Measurements from ENCODE around the gene CELA2A.
"Not testable (repeated sequence)": the region's sequence is repeated elsewhere in the genome, so short reads cannot be mapped to it uniquely, and the experiment has no call there.

Gene CELA2A

GRCh38 chr1:15432324-15432723 lies 24.2 kb upstream of the CELA2A start:
- Histone ChIP-seq H3K36me3 (no peaks in the 10 kb centered on the region), H3K27me3 (no peaks in the 10 kb centered on the region), H3K4me1 (no peaks in the 10 kb centered on the region), H3K4me3 (ENCODE audit: low read depth, low read length) (no peak overlapping the region), H3K9me3 (no peaks in the 10 kb centered on the region)
- TF ChIP-seq CTCF (IDR thresholded peaks at IDR 0.05; ENCODE audit: low read depth, low read length), result no peak
- DNase-seq, result no peak

DNA sequence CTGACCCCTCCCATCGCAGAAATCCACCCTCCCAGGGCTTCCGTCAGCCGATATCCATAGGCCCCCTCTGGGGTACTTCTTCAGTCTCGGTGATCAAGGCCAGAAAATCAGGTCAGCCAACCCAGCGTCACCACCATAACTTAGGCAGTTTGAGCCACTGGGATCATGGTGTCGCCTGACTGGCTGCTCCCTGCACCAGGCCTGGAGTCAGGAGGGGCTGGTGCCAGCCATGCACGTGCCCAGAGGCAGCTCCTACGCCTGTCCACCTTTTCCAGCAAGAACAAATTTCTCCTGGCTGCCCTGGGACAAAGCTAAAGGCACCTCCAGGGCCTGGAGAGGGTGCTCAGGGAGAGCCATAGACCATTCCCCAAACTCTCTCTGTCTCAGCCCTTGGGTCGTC lies 23.1 kb upstream of the CELA2A start:
- no peak for TF ChIP-seq CTCF (IDR thresholded peaks at IDR 0.05; ENCODE audit: low read depth, low read length)
- H3K36me3 ChIP-seq, result no peaks in the 10 kb centered on the region
- H3K4me1 ChIP-seq, result no peaks in the 10 kb centered on the region
- no peaks in the 10 kb centered on the region for H3K27me3 ChIP-seq
- no peaks in the 10 kb centered on the region for H3K9me3 ChIP-seq
- DNase-seq, result no peak
- no peak overlapping the region for H3K4me3 ChIP-seq (ENCODE audit: low read depth, low read length)

GRCh38 chr1:15434739-15435138 lies 21.8 kb upstream of the CELA2A start:
- H3K4me3 ChIP-seq (ENCODE audit: low read depth, low read length); H3K36me3 ChIP-seq; H3K27me3 ChIP-seq; H3K4me1 ChIP-seq; H3K9me3 ChIP-seq; DNase-seq: not testable (repeated sequence)

- no peaks in the 10 kb centered on the region for H3K4me1 ChIP-seq
- no peak for TF ChIP-seq CTCF (IDR thresholded peaks at IDR 0.05; ENCODE audit: low read depth, low read length)
These were observed 21.1 kb upstream of the CELA2A start for GRCh38 chr1:15435239-15436077.

DNA sequence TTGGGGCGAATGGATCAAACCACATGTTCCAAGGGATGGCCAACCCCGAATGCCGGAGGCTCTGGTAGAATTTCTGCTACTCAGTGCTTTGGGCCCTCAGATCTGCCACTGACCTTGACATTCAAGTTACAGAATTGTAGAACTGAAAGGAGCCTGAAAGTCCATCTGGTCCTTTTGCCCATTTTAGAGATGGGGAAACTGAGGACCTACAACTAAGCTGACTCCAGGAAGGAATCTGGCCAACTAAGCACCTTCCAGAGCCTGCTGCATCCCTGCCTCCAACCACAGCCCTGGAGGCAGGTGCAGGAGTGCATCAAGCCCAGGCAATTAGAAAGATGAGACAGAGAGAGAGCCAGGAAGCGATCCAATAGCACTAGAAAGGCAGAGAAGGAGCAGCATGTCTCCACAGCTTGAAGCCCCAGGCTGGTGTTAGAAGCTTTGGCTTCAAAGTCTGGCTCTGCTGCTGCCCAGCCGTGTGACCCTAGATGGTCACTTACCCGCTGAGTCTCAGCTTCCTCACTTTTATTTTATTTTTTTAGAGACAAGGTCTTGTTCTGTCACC lies 19.6 kb upstream of the CELA2A start:
- Histone ChIP-seq H3K4me3 (ENCODE audit: low read depth, low read length) (no peak overlapping the region), H3K9me3 (no peaks in the 10 kb centered on the region), H3K36me3 (no peaks in the 10 kb centered on the region), H3K27me3 (no peaks in the 10 kb centered on the region), H3K4me1 (no peaks in the 10 kb centered on the region)
- no peak for DNase-seq
- no peak for TF ChIP-seq CTCF (IDR thresholded peaks at IDR 0.05; ENCODE audit: low read depth, low read length)

More at GRCh38 chr1:15435239-15436077, 21.1 kb upstream of the CELA2A start:
- H3K9me3 ChIP-seq, result no peaks in the 10 kb centered on the region
- H3K36me3 ChIP-seq, result no peaks in the 10 kb centered on the region
- no peaks in the 10 kb centered on the region for H3K27me3 ChIP-seq
- no peak for DNase-seq
- no peak overlapping the region for H3K4me3 ChIP-seq (ENCODE audit: low read depth, low read length)

DNA sequence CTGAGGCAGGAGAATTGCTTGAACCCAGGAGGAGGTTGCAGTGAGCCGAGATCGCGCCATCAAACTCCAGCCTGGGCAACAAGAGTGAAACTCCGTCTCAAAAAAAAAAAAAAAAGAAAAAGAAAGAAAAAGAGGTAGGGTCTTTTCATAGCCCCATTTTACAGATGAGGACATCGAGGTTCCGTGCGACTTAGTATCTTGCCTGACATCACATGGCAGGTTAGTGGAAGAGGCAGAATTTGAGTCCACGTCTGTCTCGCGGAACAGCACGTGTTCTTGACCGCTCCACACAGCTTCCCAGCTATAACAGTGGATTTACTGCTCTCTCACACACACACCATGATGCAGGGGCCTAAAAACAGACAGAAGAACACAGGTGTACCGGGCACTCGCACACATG lies 17.2 kb upstream of the CELA2A start:
- TF ChIP-seq CTCF (IDR thresholded peaks at IDR 0.05; ENCODE audit: low read depth, low read length), result no peak
- no peak for DNase-seq
- H3K4me1 ChIP-seq, result no peaks in the 10 kb centered on the region; the same call in 1 of the 2 replicates
- no peak overlapping the region for H3K4me3 ChIP-seq (ENCODE audit: low read depth, low read length)
- H3K27me3 ChIP-seq, result no peaks in the 10 kb centered on the region
- no peaks in the 10 kb centered on the region for H3K36me3 ChIP-seq
- H3K9me3 ChIP-seq, result no peaks in the 10 kb centered on the region

Data from BE2C (cell line).